ENCODE measurements around the gene NELFCD. TPM values are rescaled to one million over a fixed set of nuclear protein-coding genes. Genes with fewer than 3 reads are reported as not detected.

Gene NELFCD
- total and polyA plus RNA-seq, 2 experiments from 2014 or later: 36.3 to 57.4 TPM

GRCh38 chr20:59001449-59002171 lies 20.6 kb downstream of the NELFCD start:
- WGBS, 2 experiments (ENCODE audit: low coverage in 1 of 2, low lambda C conversion rate in 2 of 2, missing lambda C conversion rate in 2 of 2): 92% methylated on average over 27 of the region's 27 CpGs
- Histone ChIP-seq H3F3A (ENCODE audit: insufficient read depth) (peaks cover 2% of the 10 kb centered on the region; the same call in 1 of the 2 replicates), H3K9me2 (ENCODE audit: insufficient read depth) (no peaks in the 10 kb centered on the region), H4K20me1 (ENCODE audit: insufficient read depth) (no peaks in the 10 kb centered on the region), H3K4me3 (no peak overlapping the region), H3K4me1 (ENCODE audit: insufficient read depth) (peaks cover 11% of the 10 kb centered on the region), H3K36me3 (ENCODE audit: low read depth) (peaks cover 22% of the 10 kb centered on the region; the same call in 1 of the 2 replicates), H3K9me3 (ENCODE audit: low read depth) (no peaks in the 10 kb centered on the region), H2AFZ (no peak overlapping the region), H3K79me2 (ENCODE audit: insufficient read depth) (peaks cover 41% of the 10 kb centered on the region), H3K27me3 (replicated peaks; ENCODE audit: insufficient read depth) (no peaks in the 10 kb centered on the region), H3K4me2 (ENCODE audit: unreplicated experiment) (no peak overlapping the region), H3K9ac (no peak overlapping the region), H3K27ac (no peak overlapping the region)
- DNase-seq: no peak
- in situ Hi-C loops (cut with MboI): loop anchor here (25.0 kb wide), 1 partner anchor 764 kb away; the partner anchor contains the start of gene ANKRD60
- TF ChIP-seq EZH2 (IDR thresholded peaks at IDR 0.05; ENCODE audit: insufficient read depth, poor library complexity, severe bottlenecking) (no peak), EZH2phosphoT487 (IDR thresholded peaks at IDR 0.05; ENCODE audit: insufficient read depth, low read depth) (no peak)

- H3K4me3 ChIP-seq: no peak overlapping the region
- no peaks in the 10 kb centered on the region for H4K20me1 ChIP-seq (ENCODE audit: insufficient read depth)
- peaks cover 15% of the 10 kb centered on the region; the same call in 1 of the 2 replicates for H3K36me3 ChIP-seq (ENCODE audit: low read depth)
- in situ Hi-C loops (cut with MboI): loop anchor here (25.0 kb wide), 1 partner anchor 765 kb away; the partner anchor contains the start of gene ANKRD60
- 91 to 93% methylated on average over 7 of the region's 8 CpGs for WGBS, 2 experiments (ENCODE audit: low coverage in 1 of 2, low lambda C conversion rate in 2 of 2, missing lambda C conversion rate in 2 of 2)
- no peaks in the 10 kb centered on the region for H3K27me3 ChIP-seq (replicated peaks; ENCODE audit: insufficient read depth)
- H3F3A ChIP-seq (ENCODE audit: insufficient read depth): no peaks in the 10 kb centered on the region
- DNase-seq: no peak
- H3K9ac ChIP-seq: no peak overlapping the region
- no peak for TF ChIP-seq EZH2 (IDR thresholded peaks at IDR 0.05; ENCODE audit: insufficient read depth, poor library complexity, severe bottlenecking)
- no peak for TF ChIP-seq EZH2phosphoT487 (IDR thresholded peaks at IDR 0.05; ENCODE audit: insufficient read depth, low read depth)
- H3K4me1 ChIP-seq (ENCODE audit: insufficient read depth): peaks cover 11% of the 10 kb centered on the region
- no peak overlapping the region for H2AFZ ChIP-seq
- H3K27ac ChIP-seq: no peak overlapping the region
- H3K4me2 ChIP-seq (ENCODE audit: unreplicated experiment): no peak overlapping the region
- H3K9me2 ChIP-seq (ENCODE audit: insufficient read depth): no peaks in the 10 kb centered on the region
- H3K9me3 ChIP-seq (ENCODE audit: low read depth): no peaks in the 10 kb centered on the region
- H3K79me2 ChIP-seq (ENCODE audit: insufficient read depth): peaks cover 43% of the 10 kb centered on the region
Observed at GRCh38 chr20:59002388-59002787, 21.3 kb downstream of the NELFCD start.

- Histone ChIP-seq H4K20me1 (ENCODE audit: insufficient read depth) (no peaks in the 10 kb centered on the region), H2AFZ (no peak overlapping the region), H3K36me3 (ENCODE audit: low read depth) (peaks cover 10% of the 10 kb centered on the region; the same call in 1 of the 2 replicates), H3K4me1 (ENCODE audit: insufficient read depth) (peaks cover 11% of the 10 kb centered on the region), H3K4me3 (no peak overlapping the region), H3K27me3 (replicated peaks; ENCODE audit: insufficient read depth) (no peaks in the 10 kb centered on the region), H3K4me2 (ENCODE audit: unreplicated experiment) (no peak overlapping the region), H3K79me2 (ENCODE audit: insufficient read depth) (peaks cover 43% of the 10 kb centered on the region), H3K9me3 (ENCODE audit: low read depth) (no peaks in the 10 kb centered on the region), H3K9me2 (ENCODE audit: insufficient read depth) (no peaks in the 10 kb centered on the region), H3K9ac (no peak overlapping the region), H3K27ac (no peak overlapping the region), H3F3A (ENCODE audit: insufficient read depth) (no peaks in the 10 kb centered on the region)
- DNase-seq: no peak
- WGBS, 2 experiments (ENCODE audit: low coverage in 1 of 2, low lambda C conversion rate in 2 of 2, missing lambda C conversion rate in 2 of 2): 79 to 80% methylated on average over 17 of the region's 17 CpGs
- no peak for TF ChIP-seq EZH2 (IDR thresholded peaks at IDR 0.05; ENCODE audit: insufficient read depth, poor library complexity, severe bottlenecking)
- in situ Hi-C loops (cut with MboI): loop anchor here (25.0 kb wide), 1 partner anchor 766 kb away; the partner anchor contains the start of gene ANKRD60
Observed at GRCh38 chr20:59002874-59003399, 21.9 kb downstream of the NELFCD start.

GRCh38 chr20:59003836-59004492 lies 22.9 kb downstream of the NELFCD start:
- in situ Hi-C loops (cut with MboI): loop anchor here (25.0 kb wide), 1 partner anchor 767 kb away; the partner anchor contains the start of gene ANKRD60
- 87 to 91% methylated on average over 15 to 16 of the region's 16 CpGs for WGBS, 2 experiments (ENCODE audit: low coverage in 1 of 2, low lambda C conversion rate in 2 of 2, missing lambda C conversion rate in 2 of 2)
- H3K27me3 ChIP-seq (replicated peaks; ENCODE audit: insufficient read depth): no peaks in the 10 kb centered on the region
- no peaks in the 10 kb centered on the region for H4K20me1 ChIP-seq (ENCODE audit: insufficient read depth)
- TF ChIP-seq EZH2phosphoT487 (IDR thresholded peaks at IDR 0.05; ENCODE audit: insufficient read depth, low read depth) (no peak), EZH2 (IDR thresholded peaks at IDR 0.05; ENCODE audit: insufficient read depth, poor library complexity, severe bottlenecking) (no peak)
- H3K36me3 ChIP-seq (ENCODE audit: low read depth): peaks cover 3% of the 10 kb centered on the region; the same call in 1 of the 2 replicates
- H2AFZ ChIP-seq: no peak overlapping the region
- no peak for DNase-seq
- H3F3A ChIP-seq (ENCODE audit: insufficient read depth): no peaks in the 10 kb centered on the region
- no peak overlapping the region for H3K4me3 ChIP-seq
- no peak overlapping the region for H3K27ac ChIP-seq
- H3K4me2 ChIP-seq (ENCODE audit: unreplicated experiment): no peak overlapping the region
- H3K9ac ChIP-seq: no peak overlapping the region
- no peaks in the 10 kb centered on the region for H3K9me2 ChIP-seq (ENCODE audit: insufficient read depth)
- peaks cover 43% of the 10 kb centered on the region for H3K79me2 ChIP-seq (ENCODE audit: insufficient read depth)
- no peaks in the 10 kb centered on the region for H3K9me3 ChIP-seq (ENCODE audit: low read depth)
- peaks cover 11% of the 10 kb centered on the region for H3K4me1 ChIP-seq (ENCODE audit: insufficient read depth)

Measured in GM23248 (cell line).